ENCODE measurements around the gene LY9. TPM values are rescaled to one million over a fixed set of nuclear protein-coding genes. Genes with fewer than 3 reads are reported as not detected.

Gene LY9
- not detected in 3 replicates for total RNA-seq

GRCh38 chr1:160795951-160796383 is at the start of gene LY9:
LY9 (plus strand) TSS chr1:160796174; CDS start chr1:160796188, 14 bp downstream.
- Mint-ChIP-seq H3K27ac (no peak within 1 kb of the TSS), H3K9me3 (no peaks in the 10 kb centered on the region), H3K4me3 (no peak within 1 kb of the TSS), H3K4me1 (no peaks in the 10 kb centered on the region), H3K27me3 (ENCODE audit: low read depth) (no peaks in the 10 kb centered on the region), H3K36me3 (no peaks in the 10 kb centered on the region)
- DNase-seq (ENCODE audit: low spot score in 2 of 2, unreplicated experiment in 2 of 2): no peak
- TF ChIP-seq CTCF (IDR thresholded peaks at IDR 0.05; ENCODE audit: unreplicated experiment): no peak

- no peak for DNase-seq (ENCODE audit: low spot score in 2 of 2, unreplicated experiment in 2 of 2)
- no peak overlapping the region for H3K4me3 Mint-ChIP-seq
- peaks cover 11% of the 10 kb centered on the region for H3K4me1 Mint-ChIP-seq
- peaks cover 17% of the 10 kb centered on the region for H3K27me3 Mint-ChIP-seq (ENCODE audit: low read depth)
- no peaks in the 10 kb centered on the region for H3K36me3 Mint-ChIP-seq
- no peaks in the 10 kb centered on the region for H3K9me3 Mint-ChIP-seq
- TF ChIP-seq CTCF (IDR thresholded peaks at IDR 0.05; ENCODE audit: unreplicated experiment): no peak
- H3K27ac Mint-ChIP-seq: no peak overlapping the region
Observed at GRCh38 chr1:160746836-160747500, 49.0 kb upstream of the LY9 start.

GRCh38 chr1:160747717-160748116 is 48.3 kb upstream of the LY9 start:
- H3K36me3 Mint-ChIP-seq: no peaks in the 10 kb centered on the region
- no peaks in the 10 kb centered on the region for H3K9me3 Mint-ChIP-seq
- H3K27ac Mint-ChIP-seq: no peak overlapping the region
- no peak for TF ChIP-seq CTCF (IDR thresholded peaks at IDR 0.05; ENCODE audit: unreplicated experiment)
- DNase-seq (ENCODE audit: low spot score in 2 of 2, unreplicated experiment in 2 of 2): no peak
- H3K4me1 Mint-ChIP-seq: peaks cover 18% of the 10 kb centered on the region
- peaks cover 19% of the 10 kb centered on the region for H3K27me3 Mint-ChIP-seq (ENCODE audit: low read depth)
- no peak overlapping the region for H3K4me3 Mint-ChIP-seq

- H3K4me3 Mint-ChIP-seq: no peak overlapping the region
- no peaks in the 10 kb centered on the region for H3K9me3 Mint-ChIP-seq
- TF ChIP-seq CTCF (IDR thresholded peaks at IDR 0.05; ENCODE audit: unreplicated experiment): no peak
- peaks cover 24% of the 10 kb centered on the region for H3K4me1 Mint-ChIP-seq
- peaks cover 19% of the 10 kb centered on the region for H3K27me3 Mint-ChIP-seq (ENCODE audit: low read depth)
- DNase-seq (ENCODE audit: low spot score in 2 of 2, unreplicated experiment in 2 of 2): no peak
- no peak overlapping the region for H3K27ac Mint-ChIP-seq
- H3K36me3 Mint-ChIP-seq: no peaks in the 10 kb centered on the region
Observed at GRCh38 chr1:160748181-160748877, 47.6 kb upstream of the LY9 start.

GRCh38 chr1:160748878-160749269 is 47.1 kb upstream of the LY9 start:
- H3K4me3 Mint-ChIP-seq: no peak overlapping the region
- H3K27ac Mint-ChIP-seq: no peak overlapping the region
- peaks cover 30% of the 10 kb centered on the region for H3K4me1 Mint-ChIP-seq
- peaks cover 19% of the 10 kb centered on the region for H3K27me3 Mint-ChIP-seq (ENCODE audit: low read depth)
- no peaks in the 10 kb centered on the region for H3K36me3 Mint-ChIP-seq
- TF ChIP-seq CTCF (IDR thresholded peaks at IDR 0.05; ENCODE audit: unreplicated experiment): no peak
- H3K9me3 Mint-ChIP-seq: no peaks in the 10 kb centered on the region
- DNase-seq (ENCODE audit: low spot score in 2 of 2, unreplicated experiment in 2 of 2): no peak
